ENCODE measurements around the gene NHS.

GRCh38 chrX:17779434-17779833, 404.4 kb downstream of the NHS start:
- TF ChIP-seq CTCF (IDR thresholded peaks at IDR 0.05) (no peak), POLR2A (IDR thresholded peaks at IDR 0.05) (no peak), POLR2AphosphoS5 (IDR thresholded peaks at IDR 0.05; ENCODE audit: insufficient read depth in 1 of 2, low read depth in 1 of 2) (no peak)

All from vagina (tissue), 2 donors.